ENCODE data around the gene FGF23.
A peak's percentile ranks its signal among the peaks of the same experiment; 100 is the strongest.
"Not testable (repeated sequence)": the region's sequence is repeated elsewhere in the genome, so short reads cannot be mapped to it uniquely, and the experiment has no call there.

FGF23 gene

GRCh38 chr12:4379405-4379804 is at the start of gene FGF23:
TSS of gene FGF23 (minus strand) at chr12:4379712. CDS start at chr12:4379582, 130 bp downstream.
- DNase-seq (ENCODE audit: low read depth in 2 of 2) = peak; percentile 14

DNA sequence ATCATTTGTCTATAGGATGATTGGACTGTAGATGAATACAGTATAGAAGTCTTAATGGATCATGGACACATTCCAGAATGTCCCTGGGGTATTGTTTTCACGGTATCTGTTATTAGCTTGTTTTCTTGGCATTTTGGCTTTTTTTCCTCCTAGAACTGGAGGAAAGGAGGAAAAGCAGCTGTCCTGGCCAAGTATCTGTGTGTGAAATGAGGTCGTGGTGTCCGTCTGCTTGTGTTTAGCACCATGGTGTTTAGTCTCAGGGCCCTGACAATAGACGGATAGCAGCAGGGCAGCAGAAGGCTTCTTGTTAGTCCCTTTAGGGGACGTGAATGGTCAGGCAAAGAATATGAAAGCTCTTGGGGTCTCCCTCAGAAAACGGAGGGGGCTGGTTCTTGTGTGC is 44.9 kb upstream of the FGF23 start:
- DNase-seq (ENCODE audit: low read depth in 2 of 2) = no peak

DNA sequence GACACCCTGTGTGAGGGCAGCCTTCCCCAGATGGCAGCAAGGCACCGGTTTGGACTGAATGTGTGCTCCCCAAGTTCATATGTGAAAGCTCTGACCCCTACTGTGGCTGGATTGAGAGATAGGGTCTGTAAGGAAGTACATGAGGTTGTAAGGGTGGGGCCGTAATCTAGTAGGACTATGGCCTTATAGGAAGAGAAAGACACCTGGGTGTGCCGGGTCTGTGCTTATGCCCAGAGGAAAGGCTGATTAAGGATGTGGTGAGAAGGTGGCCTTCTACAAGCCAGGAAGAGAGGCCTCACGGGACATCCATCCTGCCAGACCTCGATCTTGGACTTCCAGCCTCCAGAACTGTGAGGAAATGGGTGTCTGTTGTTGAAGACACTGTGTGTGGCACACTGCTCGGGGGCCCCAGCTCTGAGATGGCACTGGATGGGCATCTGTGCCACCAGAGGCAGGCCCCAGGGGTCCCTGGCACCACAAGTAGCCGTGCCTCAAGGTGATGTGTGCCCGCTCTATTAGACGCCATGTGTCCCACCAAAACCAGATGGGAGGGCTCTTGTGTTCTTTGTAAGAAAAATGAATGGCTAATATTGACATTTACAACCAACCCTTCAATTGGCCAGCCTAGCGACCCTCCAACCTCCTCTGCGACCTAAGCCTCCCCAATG is 44.1 kb upstream of the FGF23 start:
- DNase-seq (ENCODE audit: low read depth in 2 of 2) = no peak

DNA sequence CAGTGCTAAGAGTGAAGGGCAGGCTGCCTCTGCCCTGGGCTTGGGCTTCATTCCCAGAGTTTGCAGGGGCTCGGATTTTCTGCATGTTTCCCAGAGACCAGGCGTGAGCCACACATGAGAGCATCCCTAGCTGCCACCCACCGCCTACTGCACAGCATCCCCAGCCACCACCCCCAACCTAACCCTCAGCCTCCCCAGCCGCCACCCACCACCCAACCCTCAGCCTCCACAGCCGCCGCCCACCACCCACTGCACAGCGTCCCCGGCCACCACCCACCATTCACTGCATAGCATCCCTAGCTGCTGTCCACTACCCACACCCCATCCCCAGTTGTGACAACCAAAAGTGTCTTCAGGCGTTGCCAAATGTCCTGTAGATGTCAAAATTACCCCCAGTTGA is 43.5 kb upstream of the FGF23 start:
- no peak for DNase-seq (ENCODE audit: low read depth in 2 of 2)

DNA sequence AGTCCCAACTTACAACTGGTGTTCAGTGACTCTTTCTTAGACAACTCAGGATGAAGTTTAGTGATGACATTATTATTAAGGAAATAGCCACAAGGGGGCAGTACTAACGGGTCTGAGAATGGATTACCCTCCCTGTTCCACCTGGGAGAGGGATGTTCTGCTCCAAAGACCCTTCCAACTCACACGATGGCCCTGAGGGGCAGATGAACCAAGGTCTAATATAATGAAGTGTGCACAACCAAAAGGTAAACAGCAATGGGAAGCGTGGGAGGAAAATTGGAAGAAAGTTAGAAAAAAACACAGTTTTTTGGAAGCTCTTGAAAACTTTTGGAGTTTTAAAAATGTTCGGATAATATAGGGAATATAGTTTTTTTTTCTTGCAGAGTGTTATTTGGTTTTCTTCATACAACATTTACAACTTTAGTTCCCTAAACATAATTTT is 42.1 kb upstream of the FGF23 start:
- DNase-seq (ENCODE audit: low read depth in 2 of 2) = no peak

DNA sequence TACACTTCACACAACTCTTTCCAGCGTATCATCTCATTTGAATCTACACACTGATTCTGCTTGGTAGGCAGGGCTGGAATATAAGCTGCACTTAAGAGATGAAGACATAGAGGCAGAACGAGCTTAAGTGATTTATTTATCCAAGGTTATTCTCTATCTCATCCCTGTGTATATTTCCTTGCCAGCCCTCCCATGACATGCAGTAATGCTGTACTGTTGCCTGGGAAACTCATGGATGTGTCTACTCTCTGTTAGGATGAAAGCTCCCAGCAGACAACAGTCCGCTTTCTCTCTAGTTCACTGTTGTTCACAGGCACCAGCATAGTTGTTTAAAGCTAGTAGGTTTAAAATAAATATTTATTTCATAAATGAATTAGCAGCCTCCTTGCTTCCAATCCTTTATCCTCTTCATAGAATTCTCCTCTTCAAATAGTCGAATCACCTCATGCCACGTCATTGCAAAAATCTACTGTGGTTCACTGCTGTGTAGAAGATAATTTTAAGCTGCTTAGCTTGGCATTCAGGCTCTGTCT is 40.7 kb upstream of the FGF23 start:
- DNase-seq (ENCODE audit: low read depth in 2 of 2) = no peak

- no peak for DNase-seq (ENCODE audit: low read depth in 2 of 2)
Observed at GRCh38 chr12:4418913-4419312, 39.4 kb upstream of the FGF23 start.

DNA sequence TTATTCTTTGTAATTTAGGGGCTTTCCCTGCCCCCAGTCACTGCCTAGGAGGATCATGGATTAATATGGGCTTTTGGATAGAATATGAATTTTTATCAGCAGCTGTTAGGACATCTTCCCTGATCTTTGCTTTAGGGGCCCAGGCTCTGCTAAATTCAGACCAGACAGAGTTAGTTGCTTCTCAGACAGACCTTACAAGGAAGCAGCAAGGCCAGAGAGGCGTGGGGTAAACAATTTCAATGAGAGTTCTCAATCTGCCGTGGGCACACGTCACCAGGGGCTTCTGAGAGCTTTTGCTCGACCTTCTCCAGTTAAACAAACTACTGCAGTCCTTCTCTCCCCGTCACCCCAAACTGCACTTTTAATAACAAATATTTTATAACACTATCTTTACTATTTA is 38.4 kb upstream of the FGF23 start:
- DNase-seq (ENCODE audit: low read depth in 2 of 2) = no peak

DNA sequence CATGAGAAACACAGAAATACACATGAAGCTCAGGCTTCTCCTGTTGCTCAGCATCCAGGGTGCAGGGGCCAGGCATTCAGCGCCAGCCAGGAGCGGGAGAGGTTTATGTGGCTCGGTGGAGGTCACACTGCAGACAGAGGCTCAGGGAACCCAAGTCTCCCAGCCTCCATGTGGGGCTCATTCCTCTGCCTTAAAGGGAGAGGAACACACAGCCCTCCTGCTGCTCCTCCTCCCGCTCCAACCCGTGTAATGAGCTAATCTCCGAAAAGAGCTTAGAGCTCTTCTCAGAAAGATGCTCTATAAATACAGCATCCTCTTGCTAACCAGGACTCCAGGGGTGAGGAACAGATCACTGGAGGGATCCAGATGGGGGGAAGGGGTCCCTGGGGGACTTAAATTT is 37.9 kb upstream of the FGF23 start:
- no peak for DNase-seq (ENCODE audit: low read depth in 2 of 2)

DNA sequence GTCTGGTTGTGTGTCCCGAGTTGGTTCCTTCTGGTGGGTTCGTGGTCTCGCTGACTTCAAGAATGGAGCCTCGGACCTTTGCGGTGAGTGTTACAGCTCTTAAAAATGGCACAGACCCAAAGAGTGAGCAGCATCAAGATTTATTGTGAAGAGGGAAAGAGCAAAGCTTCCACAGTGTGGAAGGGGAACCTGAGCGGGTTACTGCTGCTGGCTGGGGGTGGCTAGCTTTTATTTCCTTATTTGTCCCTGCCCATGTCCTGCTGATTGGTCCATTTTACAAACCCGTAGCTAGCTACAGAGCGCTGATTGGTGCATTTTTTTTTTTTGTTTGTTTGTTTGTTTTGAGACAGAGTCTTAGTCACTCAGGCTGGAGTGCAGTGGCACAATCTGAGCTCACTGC is 36.8 kb upstream of the FGF23 start:
- DNase-seq (ENCODE audit: low read depth in 2 of 2) = no peak

- DNase-seq (ENCODE audit: low read depth in 2 of 2) = no peak
Observed at GRCh38 chr12:4412465-4412864, 33.0 kb upstream of the FGF23 start.

DNA sequence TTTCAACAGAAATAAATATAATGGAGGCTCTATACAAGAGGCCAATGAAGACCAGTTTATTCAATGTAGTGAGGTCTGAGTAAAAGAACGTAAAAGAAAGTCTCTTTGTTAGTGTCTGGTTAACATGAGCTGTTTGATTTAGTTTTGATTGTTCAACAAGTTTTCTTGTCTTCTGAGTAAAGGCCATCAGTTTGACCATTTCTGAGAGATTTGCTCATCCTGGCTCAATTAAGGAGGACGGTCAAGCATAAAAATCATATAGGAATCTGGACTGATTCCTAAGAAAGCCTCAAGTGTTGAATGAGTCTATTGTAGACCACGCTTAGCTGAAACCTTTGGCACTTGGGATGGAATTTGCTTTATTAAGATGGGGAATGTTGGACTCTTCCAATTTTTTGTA is 32.5 kb upstream of the FGF23 start:
- no peak for DNase-seq (ENCODE audit: low read depth in 2 of 2)

GRCh38 chr12:4407136-4407535 is 27.6 kb upstream of the FGF23 start:
- DNase-seq (ENCODE audit: low read depth in 2 of 2) = no peak

- DNase-seq (ENCODE audit: low read depth in 2 of 2) = not testable (repeated sequence)
Observed at GRCh38 chr12:4404877-4405637, 25.5 kb upstream of the FGF23 start.

- DNase-seq (ENCODE audit: low read depth in 2 of 2) = no peak
Observed at GRCh38 chr12:4402996-4403395, 23.5 kb upstream of the FGF23 start.

DNA sequence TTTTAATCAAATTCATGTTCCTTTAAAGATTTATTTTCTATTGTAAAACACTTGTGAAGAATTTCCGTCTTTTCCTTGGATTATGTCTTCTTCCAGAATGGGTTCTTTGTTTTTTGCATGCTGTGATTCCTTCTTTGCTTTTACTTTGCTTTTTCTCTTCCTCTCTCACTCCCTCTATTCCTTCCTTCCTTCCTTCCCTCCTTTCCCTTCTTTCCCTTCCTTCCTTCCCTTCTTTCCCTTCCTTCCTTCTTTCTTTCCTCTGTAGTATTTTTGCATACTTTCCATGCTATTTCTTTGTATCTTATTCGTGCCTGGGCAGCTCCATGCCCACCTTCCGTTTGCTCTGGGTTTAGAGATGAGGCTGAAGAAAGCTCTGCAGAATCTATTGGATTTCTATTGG is 21.6 kb upstream of the FGF23 start:
- DNase-seq (ENCODE audit: low read depth in 2 of 2) = no peak

DNA sequence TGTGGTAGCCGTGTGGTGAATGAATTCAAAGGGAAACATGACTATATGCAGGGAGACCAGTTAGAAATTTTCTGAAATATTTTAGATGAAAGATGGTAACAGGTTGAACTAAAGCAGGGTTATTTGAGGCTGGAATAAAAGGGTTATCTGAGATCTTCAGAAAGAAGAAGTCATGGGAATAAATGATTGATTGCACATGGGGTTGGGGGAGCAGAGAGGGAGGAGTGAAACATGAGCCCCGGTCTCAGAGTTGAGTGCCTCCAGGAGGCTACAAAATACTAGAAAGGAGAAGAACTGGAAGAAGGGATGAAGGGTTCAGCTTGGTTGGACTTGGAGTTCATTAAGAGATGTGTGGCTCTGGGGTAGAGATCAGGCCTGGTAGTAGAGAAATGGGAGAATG is 16.3 kb upstream of the FGF23 start:
- no peak for DNase-seq (ENCODE audit: low read depth in 2 of 2)

DNA sequence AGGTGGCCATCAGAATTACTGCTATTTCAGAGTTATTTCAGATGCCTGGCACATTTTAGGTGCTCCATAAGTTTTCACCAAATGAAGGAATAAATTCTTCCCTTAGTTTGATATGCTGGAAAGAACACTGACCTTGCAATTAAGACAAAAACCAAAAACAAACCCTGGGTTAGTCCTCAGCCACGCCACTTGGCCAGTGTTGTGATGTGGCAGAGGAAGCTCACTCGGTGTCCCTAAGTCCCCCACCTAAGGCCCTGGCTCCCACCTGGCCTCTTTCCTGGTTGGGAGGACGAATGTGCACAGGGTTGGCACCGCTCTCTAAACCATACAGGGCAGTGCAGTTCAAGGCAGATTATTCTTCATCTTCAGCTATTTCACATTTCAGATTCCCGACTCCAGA is 13.7 kb upstream of the FGF23 start:
- DNase-seq (ENCODE audit: low read depth in 2 of 2) = no peak

- no peak for DNase-seq (ENCODE audit: low read depth in 2 of 2)
Observed at GRCh38 chr12:4392223-4392742, 12.8 kb upstream of the FGF23 start.

DNA sequence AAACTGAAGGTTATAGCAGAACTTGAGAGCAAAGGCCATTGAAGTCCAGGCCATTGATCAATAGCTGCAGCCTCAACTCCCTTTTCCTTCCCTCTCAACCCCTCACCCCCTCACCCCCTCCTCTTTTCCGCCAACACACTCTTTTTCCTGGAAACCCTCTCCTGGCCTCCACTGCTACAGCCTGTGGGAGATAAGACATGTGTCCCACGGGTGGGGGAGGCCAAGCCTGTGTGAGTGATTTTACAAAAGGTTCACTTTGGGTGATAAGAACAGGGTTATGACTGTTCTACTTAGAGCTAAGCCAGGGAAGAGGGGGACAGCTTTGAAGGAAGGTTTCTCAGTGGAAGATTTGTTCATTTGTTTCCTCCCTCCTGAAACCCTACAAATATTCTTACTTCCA is 9.2 kb upstream of the FGF23 start:
- no peak for DNase-seq (ENCODE audit: low read depth in 2 of 2)

- DNase-seq (ENCODE audit: low read depth in 2 of 2) = no peak
Observed at GRCh38 chr12:4388032-4388431, 8.5 kb upstream of the FGF23 start.

DNA sequence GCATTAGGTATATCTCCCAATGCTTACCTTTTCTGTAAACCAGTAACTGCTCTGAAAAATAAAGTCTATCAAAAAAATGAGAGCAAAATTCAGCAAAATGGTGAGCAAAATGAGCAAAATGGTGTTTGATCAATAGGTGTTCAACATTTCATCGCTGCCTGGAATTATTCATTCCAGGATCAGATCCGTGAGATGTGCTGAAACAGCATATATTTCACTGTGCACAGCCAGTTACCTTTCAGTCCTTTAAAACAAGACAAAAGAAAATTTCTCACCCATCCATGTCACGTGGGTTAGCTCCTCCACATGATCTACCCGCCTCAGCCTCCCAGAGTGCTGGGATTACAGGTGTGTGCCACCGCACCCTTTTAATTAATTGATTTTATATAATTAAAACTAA is 8.1 kb upstream of the FGF23 start:
- no peak for DNase-seq (ENCODE audit: low read depth in 2 of 2)

- DNase-seq (ENCODE audit: low read depth in 2 of 2) = no peak
Observed at GRCh38 chr12:4386801-4387200, 7.3 kb upstream of the FGF23 start.

Data from fibroblast of skin of left quadriceps (primary cell).